Fibroblast of pulmonary artery (primary cell): Measurements from ENCODE around the gene KRTAP4-9.
"Not testable (repeated sequence)": the region's sequence is repeated elsewhere in the genome, so short reads cannot be mapped to it uniquely, and the experiment has no call there.

Experiments used
- DNase-seq: peaks from one replicate; pipeline ENCODE4 v3.0.0-alpha.2; 2010; ENCODE audit warnings: low read depth
- H3K4me3 ChIP-seq: replicated peaks from 2 replicates; pipeline ENCODE4 v1.5.1; 2011; ENCODE audit warnings: low read depth, mild to moderate bottlenecking, control low read depth, low read length, moderate library complexity
- CTCF ChIP-seq: IDR thresholded peaks from 2 replicates; pipeline ENCODE4 v1.5.1; 2011; ENCODE audit warnings: mild to moderate bottlenecking, control low read depth, low read length, inconsistent platforms; ENCODE audit errors: missing control alignments

KRTAP4-9 gene

DNA sequence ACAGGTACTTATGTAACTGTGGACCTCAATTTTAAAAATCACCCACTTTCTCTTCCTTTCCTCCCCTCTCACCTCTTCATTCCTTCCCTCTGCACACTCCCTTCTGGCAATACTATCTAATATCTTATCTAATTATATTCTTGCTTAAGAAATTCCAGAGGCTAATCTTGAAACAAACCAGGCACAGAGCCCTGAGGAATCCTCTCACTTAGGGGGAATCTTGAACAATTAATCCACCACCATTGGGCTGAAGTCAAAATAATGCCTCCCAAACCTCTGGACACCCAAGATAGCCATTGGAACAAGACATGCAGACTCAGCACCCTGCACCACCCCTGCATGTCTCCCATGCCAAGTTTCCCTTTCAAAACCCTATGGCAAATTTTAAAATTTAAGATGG is 36.2 kb downstream of the KRTAP4-9 start:
- H3K4me3 ChIP-seq: no peak overlapping the region
- TF ChIP-seq CTCF: no peak
- no peak for DNase-seq

DNA sequence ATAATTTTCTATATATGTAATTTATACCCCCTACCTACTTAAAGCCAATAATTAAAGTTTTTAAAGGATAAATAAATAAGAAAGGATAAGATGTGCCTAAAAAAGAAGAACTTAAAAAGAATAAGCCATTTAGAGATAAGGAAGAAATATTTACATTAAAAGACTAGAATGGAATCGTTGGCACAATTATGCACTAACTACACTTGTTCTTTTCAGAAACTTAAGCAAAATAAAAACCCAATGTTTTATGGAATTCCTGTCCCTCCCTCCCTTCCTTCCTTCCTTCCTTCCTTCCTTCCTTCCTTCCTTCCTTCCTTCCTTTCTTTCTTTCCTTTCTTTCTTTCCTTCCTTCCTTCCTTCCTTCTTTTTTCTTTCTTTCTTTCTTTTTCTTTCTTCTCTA is 39.7 kb downstream of the KRTAP4-9 start:
- DNase-seq: no peak
- no peak overlapping the region for H3K4me3 ChIP-seq
- TF ChIP-seq CTCF: no peak

DNA sequence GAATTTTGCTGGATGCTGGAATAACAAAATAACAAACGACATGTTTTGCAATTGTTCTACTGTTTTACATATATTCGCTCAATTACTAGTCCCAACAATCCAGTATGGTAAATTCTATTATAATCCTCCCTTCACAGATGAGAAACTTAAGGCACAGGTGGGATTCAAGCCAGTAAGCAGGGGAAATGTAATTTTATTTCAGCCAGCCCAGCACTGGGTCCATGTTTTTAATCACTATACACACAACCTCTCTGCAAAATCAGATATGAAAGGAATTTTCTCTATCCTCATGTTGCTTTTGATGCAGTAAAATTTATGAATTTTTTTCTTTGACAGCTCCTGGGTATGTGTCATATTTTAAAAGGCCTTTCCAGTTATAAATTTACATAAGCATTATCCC is 40.1 kb downstream of the KRTAP4-9 start:
- no peak overlapping the region for H3K4me3 ChIP-seq
- DNase-seq: no peak
- TF ChIP-seq CTCF: no peak

- H3K4me3 ChIP-seq: no peak overlapping the region
- DNase-seq: no peak
- TF ChIP-seq CTCF: no peak
Observed at GRCh38 chr17:41147531-41148204, 42.5 kb downstream of the KRTAP4-9 start.

- not testable (repeated sequence) for DNase-seq, H3K4me3 ChIP-seq
Observed at GRCh38 chr17:41148971-41149651, 43.9 kb downstream of the KRTAP4-9 start.

DNA sequence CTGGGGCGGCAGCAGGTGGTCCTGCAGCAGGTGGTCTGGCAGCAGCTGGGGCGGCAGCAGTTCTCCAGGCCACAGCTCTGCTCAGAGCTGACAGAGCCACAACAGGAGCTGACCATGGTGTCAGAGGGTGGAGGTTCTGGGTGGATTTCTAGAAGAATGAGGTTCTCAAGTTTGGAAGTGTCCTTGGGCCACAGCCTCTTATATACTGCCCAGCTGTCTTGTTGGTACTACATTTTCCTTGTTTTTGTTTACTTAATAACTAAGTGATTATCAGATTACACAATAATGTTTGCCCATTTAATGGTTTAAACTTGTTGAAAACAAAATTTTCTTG is 44.4 kb downstream of the KRTAP4-9 start, which contains the start of gene KRTAP4-5:
Gene KRTAP4-5, minus strand, starts transcription at position 174 of the 334 bp plus-strand sequence. Its CDS starts 58 bp downstream, at position 116.
- H3K4me3 ChIP-seq: no peak within 1 kb of the TSS
- DNase-seq: no peak
- no peak for TF ChIP-seq CTCF

DNA sequence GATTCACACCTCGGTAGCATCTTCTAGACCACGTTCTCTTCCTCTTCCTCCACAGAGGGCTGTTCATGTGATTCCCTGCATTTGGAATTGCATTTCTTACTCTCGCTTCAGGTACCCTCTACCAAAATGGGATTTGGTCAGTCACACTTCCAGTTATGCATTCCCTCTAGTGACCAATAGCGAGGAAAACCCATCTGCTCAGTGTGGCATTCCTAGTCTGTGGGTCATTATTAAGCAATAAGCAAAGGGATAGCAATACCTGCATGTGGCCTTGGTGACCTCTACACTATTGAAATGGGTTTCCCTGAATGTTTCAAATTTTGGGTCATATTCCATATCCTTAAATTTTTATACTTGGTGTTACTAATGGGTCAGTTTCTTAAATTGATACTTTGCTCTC is 44.8 kb downstream of the KRTAP4-9 start:
- TF ChIP-seq CTCF: no peak
- no peak for DNase-seq
- H3K4me3 ChIP-seq: no peak overlapping the region
